ENCODE data around the gene STEAP2.

DNA sequence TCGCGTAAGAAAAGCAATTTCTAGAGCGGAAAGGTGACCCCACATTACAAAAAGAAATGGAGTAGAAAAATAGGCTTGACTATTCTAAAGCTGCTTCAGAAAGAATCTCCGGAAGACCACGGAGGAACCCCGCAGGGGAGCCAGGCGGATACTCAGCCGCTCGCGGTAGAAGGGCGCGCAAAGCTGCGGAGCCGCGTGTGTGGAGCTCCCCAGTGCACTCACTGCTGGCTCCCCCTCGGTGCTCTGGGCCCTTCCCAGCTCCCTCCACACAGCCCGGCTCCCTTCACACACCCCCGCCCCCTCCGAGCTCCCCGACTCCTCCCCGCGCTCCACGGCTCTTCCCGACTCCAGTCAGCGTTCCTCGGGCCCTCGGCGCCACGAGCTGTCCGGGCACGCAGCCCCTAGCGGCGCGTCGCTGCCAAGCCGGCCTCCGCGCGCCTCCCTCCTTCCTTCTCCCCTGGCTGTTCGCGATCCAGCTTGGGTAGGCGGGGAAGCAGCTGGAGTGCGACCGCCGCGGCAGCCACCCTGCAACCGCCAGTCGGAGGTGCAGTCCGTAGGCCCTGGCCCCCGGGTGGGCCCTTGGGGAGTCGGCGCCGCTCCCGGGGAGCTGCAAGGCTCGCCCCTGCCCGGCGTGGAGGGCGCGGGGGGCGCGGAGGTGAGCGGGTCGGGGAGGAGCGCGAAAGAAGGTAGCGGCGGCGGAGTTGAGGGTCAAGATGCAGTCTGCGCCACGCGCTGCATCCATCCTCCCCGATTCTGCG lies at the start of gene STEAP2:
- TF ChIP-seq, protein P1, sequence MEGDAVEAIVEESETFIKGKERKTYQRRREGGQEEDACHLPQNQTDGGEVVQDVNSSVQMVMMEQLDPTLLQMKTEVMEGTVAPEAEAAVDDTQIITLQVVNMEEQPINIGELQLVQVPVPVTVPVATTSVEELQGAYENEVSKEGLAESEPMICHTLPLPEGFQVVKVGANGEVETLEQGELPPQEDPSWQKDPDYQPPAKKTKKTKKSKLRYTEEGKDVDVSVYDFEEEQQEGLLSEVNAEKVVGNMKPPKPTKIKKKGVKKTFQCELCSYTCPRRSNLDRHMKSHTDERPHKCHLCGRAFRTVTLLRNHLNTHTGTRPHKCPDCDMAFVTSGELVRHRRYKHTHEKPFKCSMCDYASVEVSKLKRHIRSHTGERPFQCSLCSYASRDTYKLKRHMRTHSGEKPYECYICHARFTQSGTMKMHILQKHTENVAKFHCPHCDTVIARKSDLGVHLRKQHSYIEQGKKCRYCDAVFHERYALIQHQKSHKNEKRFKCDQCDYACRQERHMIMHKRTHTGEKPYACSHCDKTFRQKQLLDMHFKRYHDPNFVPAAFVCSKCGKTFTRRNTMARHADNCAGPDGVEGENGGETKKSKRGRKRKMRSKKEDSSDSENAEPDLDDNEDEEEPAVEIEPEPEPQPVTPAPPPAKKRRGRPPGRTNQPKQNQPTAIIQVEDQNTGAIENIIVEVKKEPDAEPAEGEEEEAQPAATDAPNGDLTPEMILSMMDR (IDR thresholded peaks at IDR 0.05): peak; percentile 56 to 81 (median 69)
- peak in 1 of 2 donors; percentile 74 for TF ChIP-seq EP300 (IDR thresholded peaks at IDR 0.05)
